ENCODE data around the gene CREB5.

The CREB5 gene

DNA sequence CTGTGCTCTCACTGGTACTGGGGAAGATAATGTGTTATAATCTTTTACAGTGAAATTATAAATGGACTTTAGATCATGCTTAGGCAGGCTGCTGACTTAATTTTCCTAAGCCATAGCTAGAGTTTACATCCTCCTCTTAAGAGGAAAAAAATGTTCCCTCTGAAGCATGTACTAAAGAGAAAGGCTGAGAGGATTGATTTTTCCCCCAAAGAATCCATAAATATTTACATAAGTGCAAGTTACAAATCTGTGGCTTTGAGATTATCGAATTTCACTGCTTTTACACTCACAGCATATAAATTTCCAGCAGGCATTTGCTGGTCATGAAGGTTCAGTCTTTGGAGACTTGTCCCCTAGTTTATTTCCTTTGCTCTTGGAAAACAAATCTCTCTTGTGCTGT, 43.7 kb downstream of the CREB5 start:
- TF ChIP-seq, protein P1, sequence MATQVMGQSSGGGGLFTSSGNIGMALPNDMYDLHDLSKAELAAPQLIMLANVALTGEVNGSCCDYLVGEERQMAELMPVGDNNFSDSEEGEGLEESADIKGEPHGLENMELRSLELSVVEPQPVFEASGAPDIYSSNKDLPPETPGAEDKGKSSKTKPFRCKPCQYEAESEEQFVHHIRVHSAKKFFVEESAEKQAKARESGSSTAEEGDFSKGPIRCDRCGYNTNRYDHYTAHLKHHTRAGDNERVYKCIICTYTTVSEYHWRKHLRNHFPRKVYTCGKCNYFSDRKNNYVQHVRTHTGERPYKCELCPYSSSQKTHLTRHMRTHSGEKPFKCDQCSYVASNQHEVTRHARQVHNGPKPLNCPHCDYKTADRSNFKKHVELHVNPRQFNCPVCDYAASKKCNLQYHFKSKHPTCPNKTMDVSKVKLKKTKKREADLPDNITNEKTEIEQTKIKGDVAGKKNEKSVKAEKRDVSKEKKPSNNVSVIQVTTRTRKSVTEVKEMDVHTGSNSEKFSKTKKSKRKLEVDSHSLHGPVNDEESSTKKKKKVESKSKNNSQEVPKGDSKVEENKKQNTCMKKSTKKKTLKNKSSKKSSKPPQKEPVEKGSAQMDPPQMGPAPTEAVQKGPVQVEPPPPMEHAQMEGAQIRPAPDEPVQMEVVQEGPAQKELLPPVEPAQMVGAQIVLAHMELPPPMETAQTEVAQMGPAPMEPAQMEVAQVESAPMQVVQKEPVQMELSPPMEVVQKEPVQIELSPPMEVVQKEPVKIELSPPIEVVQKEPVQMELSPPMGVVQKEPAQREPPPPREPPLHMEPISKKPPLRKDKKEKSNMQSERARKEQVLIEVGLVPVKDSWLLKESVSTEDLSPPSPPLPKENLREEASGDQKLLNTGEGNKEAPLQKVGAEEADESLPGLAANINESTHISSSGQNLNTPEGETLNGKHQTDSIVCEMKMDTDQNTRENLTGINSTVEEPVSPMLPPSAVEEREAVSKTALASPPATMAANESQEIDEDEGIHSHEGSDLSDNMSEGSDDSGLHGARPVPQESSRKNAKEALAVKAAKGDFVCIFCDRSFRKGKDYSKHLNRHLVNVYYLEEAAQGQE (IDR thresholded peaks at IDR 0.05; ENCODE audit: insufficient read depth in 1 of 2, low read depth in 2 of 2, low read length in 2 of 2) = no peak
- TF ChIP-seq TAF1 (IDR thresholded peaks at IDR 0.05; ENCODE audit: borderline replicate concordance, insufficient read depth, low read length) (no peak), POLR2AphosphoS5 (IDR thresholded peaks at IDR 0.05; ENCODE audit: low read depth, low read length) (no peak), FOXP2 (optimal IDR thresholded peaks at IDR 0.05; ENCODE audit: borderline replicate concordance, extremely low read depth, extremely low read length, insufficient read depth) (no peak), SIN3A (IDR thresholded peaks at IDR 0.05; ENCODE audit: borderline replicate concordance, insufficient read depth, low read length) (no peak)

DNA sequence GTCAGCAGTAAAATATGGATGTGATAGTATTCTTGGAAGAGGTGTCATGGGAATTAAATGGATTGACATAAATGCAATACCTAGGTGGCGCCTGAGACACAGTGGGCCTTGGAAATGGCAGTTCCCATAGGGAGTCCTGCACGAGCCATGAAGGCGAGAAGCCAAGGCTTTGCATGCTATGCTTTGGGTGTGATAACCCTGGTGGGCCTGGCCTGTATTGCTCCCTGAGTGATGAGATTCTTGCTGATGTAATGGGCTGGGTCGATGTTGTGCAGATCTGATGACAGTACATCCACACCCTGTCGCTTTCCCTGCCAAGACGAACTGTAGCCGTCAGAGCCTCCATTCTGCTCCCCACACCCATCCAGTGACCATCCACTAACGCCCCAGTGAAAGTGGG, 46.4 kb downstream of the CREB5 start:
- TF ChIP-seq SIN3A (IDR thresholded peaks at IDR 0.05; ENCODE audit: borderline replicate concordance, insufficient read depth, low read length) = no peak
- TF ChIP-seq, protein P1 (IDR thresholded peaks at IDR 0.05; ENCODE audit: insufficient read depth in 1 of 2, low read depth in 2 of 2, low read length in 2 of 2) = no peak
- no peak for TF ChIP-seq FOXP2 (optimal IDR thresholded peaks at IDR 0.05; ENCODE audit: borderline replicate concordance, extremely low read depth, extremely low read length, insufficient read depth)
- no peak for TF ChIP-seq POLR2AphosphoS5 (IDR thresholded peaks at IDR 0.05; ENCODE audit: low read depth, low read length)
- no peak for TF ChIP-seq TAF1 (IDR thresholded peaks at IDR 0.05; ENCODE audit: borderline replicate concordance, insufficient read depth, low read length)

DNA sequence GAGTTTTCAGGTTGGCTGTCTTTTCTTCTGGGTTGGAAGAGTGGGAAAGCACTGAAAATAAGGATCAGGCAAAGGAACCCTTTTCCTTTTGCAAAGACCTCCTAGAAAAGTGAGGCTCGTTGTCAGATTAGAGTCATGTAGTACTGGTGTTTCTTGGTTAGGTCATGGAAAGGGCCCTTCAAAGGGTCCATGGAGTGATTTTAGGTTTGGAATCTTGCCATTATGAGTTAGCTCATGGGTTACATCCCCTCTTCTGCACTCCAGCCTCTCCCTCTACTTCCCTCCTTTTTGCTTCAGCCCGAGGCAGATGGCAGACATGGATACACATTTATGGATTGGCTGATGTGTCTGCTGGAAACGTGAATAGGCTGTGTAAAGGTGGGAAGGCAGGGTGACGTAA, 47.0 kb downstream of the CREB5 start:
- TF ChIP-seq, protein P1 (IDR thresholded peaks at IDR 0.05; ENCODE audit: insufficient read depth in 1 of 2, low read depth in 2 of 2, low read length in 2 of 2) = no peak
- no peak for TF ChIP-seq TAF1 (IDR thresholded peaks at IDR 0.05; ENCODE audit: borderline replicate concordance, insufficient read depth, low read length)
- no peak for TF ChIP-seq SIN3A (IDR thresholded peaks at IDR 0.05; ENCODE audit: borderline replicate concordance, insufficient read depth, low read length)
- no peak for TF ChIP-seq POLR2AphosphoS5 (IDR thresholded peaks at IDR 0.05; ENCODE audit: low read depth, low read length)
- TF ChIP-seq FOXP2 (optimal IDR thresholded peaks at IDR 0.05; ENCODE audit: borderline replicate concordance, extremely low read depth, extremely low read length, insufficient read depth) = no peak

DNA sequence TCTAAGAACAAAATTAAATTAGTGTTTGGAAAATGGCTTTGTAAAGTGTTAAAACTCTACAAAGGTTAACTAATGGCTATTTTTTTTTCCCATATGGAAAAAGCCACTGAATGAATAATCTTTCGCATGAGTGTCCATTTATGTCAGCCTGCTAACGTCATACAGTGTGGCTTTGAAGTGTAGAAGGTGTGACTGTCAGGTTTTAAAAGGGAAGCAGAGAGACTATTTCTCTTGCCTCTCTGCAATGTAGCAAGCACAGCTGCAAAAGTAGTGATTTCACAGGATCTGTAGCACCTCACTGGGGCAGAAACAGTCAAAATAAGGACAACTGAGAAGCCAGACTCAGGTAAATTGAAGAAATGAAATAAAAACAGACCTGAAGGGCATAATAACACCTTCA, 53.4 kb downstream of the CREB5 start:
- TF ChIP-seq SIN3A (IDR thresholded peaks at IDR 0.05; ENCODE audit: borderline replicate concordance, insufficient read depth, low read length) (no peak), POLR2AphosphoS5 (IDR thresholded peaks at IDR 0.05; ENCODE audit: low read depth, low read length) (no peak), FOXP2 (optimal IDR thresholded peaks at IDR 0.05; ENCODE audit: borderline replicate concordance, extremely low read depth, extremely low read length, insufficient read depth) (no peak), TAF1 (IDR thresholded peaks at IDR 0.05; ENCODE audit: borderline replicate concordance, insufficient read depth, low read length) (no peak)
- TF ChIP-seq, protein P1 (IDR thresholded peaks at IDR 0.05; ENCODE audit: insufficient read depth in 1 of 2, low read depth in 2 of 2, low read length in 2 of 2) = no peak

DNA sequence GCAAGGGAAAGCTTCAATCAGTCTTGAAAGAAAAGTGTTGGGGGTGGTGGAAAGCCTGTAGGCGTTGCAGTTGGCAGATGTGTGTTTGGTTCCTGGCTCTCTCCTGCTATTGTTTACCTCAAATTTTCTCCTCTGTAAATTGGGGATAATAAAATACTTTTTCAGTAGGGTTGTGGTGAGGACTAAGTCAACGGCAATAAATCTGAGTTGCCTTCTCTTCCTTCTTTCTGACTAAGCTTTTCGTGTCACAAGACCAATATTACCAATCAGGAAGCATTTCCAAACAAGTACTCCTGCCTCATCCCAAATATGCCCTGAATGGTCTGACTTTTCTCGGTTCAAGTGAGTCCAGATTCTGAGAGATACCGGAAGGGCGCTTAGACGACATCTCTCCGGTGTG, 54.0 kb downstream of the CREB5 start:
- TF ChIP-seq, protein P1 (IDR thresholded peaks at IDR 0.05; ENCODE audit: insufficient read depth in 1 of 2, low read depth in 2 of 2, low read length in 2 of 2) = no peak
- TF ChIP-seq TAF1 (IDR thresholded peaks at IDR 0.05; ENCODE audit: borderline replicate concordance, insufficient read depth, low read length) (no peak), POLR2AphosphoS5 (IDR thresholded peaks at IDR 0.05; ENCODE audit: low read depth, low read length) (no peak), SIN3A (IDR thresholded peaks at IDR 0.05; ENCODE audit: borderline replicate concordance, insufficient read depth, low read length) (no peak), FOXP2 (optimal IDR thresholded peaks at IDR 0.05; ENCODE audit: borderline replicate concordance, extremely low read depth, extremely low read length, insufficient read depth) (no peak)
